Measurements from ENCODE around the gene NHEJ1.

GRCh38 chr2:219071131-219071816, 89.3 kb downstream of the NHEJ1 start:
- no peak for TF ChIP-seq CTCF (IDR thresholded peaks at IDR 0.05)
- no peak for TF ChIP-seq POLR2A (IDR thresholded peaks at IDR 0.05)

Data from heart left ventricle (tissue), 13 donors.